IMR-90 (cell line): ENCODE data around the gene PCK1.

ENCODE experiments used
- CEBPB ChIP-seq: IDR thresholded peaks from 2 replicates; pipeline ENCODE4 v1.6.1; 2012; ENCODE audit warnings: low read depth, low read length, improper control_type of control experiment
- MAZ ChIP-seq: IDR thresholded peaks from 2 replicates; pipeline ENCODE4 v1.6.1; 2012; ENCODE audit warnings: low read depth, mild to moderate bottlenecking, low read length, improper control_type of control experiment, moderate library complexity, borderline replicate concordance
- MXI1 ChIP-seq: IDR thresholded peaks from 2 replicates; pipeline ENCODE4 v1.6.1; 2012; ENCODE audit warnings: low read depth, mild to moderate bottlenecking, low read length, moderate library complexity, borderline replicate concordance
- POLR2A ChIP-seq: IDR thresholded peaks from 2 replicates; pipeline ENCODE4 v1.6.1; 2012; ENCODE audit warnings: mild to moderate bottlenecking, low read depth, low read length
- RAD21 ChIP-seq: IDR thresholded peaks from 2 replicates; pipeline ENCODE4 v1.6.1; 2012; ENCODE audit warnings: low read length, improper control_type of control experiment
- RFX5 ChIP-seq: IDR thresholded peaks from 2 replicates; pipeline ENCODE4 v1.8.0; 2012; ENCODE audit warnings: low read depth, mild to moderate bottlenecking, low read length, moderate library complexity
- TF ChIP-seq, protein P1 (sequence below): conservative IDR thresholded peaks from 2 replicates; pipeline ENCODE4 v1.5.1; 2012; ENCODE audit warnings: mild to moderate bottlenecking, low read depth, low read length, improper control_type of control experiment
- TF ChIP-seq, protein P2 (sequence below): fragments of 150-350 bp; IDR thresholded peaks from 2 replicates; pipeline ENCODE4 v1.6.1; 2017; ENCODE audit warnings: mild to moderate bottlenecking, antibody characterized with exemption, low read length, low read depth
- TF ChIP-seq, protein P3 (sequence below): fragments of 150-350 bp; IDR thresholded peaks from 2 replicates; pipeline ENCODE4 v1.6.1; 2016; ENCODE audit warnings: low read depth, mild to moderate bottlenecking, low read length, moderate library complexity, borderline replicate concordance

DNA sequence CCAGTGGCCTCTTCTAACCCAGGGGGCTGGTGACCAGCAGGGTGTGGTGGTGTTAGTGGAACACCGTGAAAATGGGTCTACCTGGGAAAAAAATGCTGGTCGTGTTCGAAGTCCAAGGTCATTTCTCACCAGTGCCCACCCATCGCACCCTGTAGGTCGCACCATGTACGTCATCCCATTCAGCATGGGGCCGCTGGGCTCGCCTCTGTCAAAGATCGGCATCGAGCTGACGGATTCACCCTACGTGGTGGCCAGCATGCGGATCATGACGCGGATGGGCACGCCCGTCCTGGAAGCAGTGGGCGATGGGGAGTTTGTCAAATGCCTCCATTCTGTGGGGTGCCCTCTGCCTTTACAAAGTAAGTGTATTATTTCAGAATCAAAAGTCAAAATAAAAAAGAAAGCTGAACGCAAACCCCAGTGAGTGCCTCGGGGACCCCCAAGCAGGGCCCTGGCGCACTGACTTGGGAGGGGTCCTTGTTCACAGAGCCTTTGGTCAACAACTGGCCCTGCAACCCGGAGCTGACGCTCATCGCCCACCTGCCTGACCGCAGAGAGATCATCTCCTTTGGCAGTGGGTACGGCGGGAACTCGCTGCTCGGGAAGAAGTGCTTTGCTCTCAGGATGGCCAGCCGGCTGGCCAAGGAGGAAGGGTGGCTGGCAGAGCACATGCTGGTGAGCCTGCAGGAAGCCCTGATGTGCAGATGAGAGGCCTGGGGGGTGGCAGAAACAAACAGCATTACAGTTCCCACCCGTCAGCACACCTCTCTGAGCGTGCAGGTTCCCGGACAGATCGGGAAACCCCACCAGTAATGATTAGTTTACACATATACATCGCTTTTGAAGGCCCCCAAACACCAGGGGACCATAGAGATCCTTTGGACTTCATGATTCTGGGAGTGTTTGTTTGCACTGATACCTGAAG is 1.9 kb downstream of the PCK1 start:
- TF ChIP-seq, protein P1, sequence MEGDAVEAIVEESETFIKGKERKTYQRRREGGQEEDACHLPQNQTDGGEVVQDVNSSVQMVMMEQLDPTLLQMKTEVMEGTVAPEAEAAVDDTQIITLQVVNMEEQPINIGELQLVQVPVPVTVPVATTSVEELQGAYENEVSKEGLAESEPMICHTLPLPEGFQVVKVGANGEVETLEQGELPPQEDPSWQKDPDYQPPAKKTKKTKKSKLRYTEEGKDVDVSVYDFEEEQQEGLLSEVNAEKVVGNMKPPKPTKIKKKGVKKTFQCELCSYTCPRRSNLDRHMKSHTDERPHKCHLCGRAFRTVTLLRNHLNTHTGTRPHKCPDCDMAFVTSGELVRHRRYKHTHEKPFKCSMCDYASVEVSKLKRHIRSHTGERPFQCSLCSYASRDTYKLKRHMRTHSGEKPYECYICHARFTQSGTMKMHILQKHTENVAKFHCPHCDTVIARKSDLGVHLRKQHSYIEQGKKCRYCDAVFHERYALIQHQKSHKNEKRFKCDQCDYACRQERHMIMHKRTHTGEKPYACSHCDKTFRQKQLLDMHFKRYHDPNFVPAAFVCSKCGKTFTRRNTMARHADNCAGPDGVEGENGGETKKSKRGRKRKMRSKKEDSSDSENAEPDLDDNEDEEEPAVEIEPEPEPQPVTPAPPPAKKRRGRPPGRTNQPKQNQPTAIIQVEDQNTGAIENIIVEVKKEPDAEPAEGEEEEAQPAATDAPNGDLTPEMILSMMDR = no peak
- TF ChIP-seq POLR2A (no peak), RAD21 (no peak), MAZ (no peak), CEBPB (no peak), MXI1 (no peak), RFX5 (no peak)
- TF ChIP-seq, protein P2, sequence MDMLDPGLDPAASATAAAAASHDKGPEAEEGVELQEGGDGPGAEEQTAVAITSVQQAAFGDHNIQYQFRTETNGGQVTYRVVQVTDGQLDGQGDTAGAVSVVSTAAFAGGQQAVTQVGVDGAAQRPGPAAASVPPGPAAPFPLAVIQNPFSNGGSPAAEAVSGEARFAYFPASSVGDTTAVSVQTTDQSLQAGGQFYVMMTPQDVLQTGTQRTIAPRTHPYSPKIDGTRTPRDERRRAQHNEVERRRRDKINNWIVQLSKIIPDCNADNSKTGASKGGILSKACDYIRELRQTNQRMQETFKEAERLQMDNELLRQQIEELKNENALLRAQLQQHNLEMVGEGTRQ = no peak
- TF ChIP-seq, protein P3, sequence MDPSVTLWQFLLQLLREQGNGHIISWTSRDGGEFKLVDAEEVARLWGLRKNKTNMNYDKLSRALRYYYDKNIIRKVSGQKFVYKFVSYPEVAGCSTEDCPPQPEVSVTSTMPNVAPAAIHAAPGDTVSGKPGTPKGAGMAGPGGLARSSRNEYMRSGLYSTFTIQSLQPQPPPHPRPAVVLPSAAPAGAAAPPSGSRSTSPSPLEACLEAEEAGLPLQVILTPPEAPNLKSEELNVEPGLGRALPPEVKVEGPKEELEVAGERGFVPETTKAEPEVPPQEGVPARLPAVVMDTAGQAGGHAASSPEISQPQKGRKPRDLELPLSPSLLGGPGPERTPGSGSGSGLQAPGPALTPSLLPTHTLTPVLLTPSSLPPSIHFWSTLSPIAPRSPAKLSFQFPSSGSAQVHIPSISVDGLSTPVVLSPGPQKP = no peak
